ENCODE results near the gene COG5. TPM values are rescaled to one million over a fixed set of nuclear protein-coding genes. Genes with fewer than 3 reads are reported as not detected.

The COG5 gene
- total RNA-seq, 1 experiment from 2014 or later, result 43.9 TPM

- Histone ChIP-seq H3K4me3 (ENCODE audit: low read depth, low read length) (no peak overlapping the region), H3K9me3 (no peaks in the 10 kb centered on the region), H3K36me3 (ENCODE audit: control insufficient read depth, insufficient read depth, low read length) (no peaks in the 10 kb centered on the region), H3K27me3 (replicated peaks; ENCODE audit: control insufficient read depth, insufficient read depth, low read length) (no peaks in the 10 kb centered on the region), H3K4me1 (no peaks in the 10 kb centered on the region)
- DNase-seq, result no peak
- H3K9me3 Mint-ChIP-seq (ENCODE audit: unreplicated experiment), result no peaks in the 10 kb centered on the region
- no peaks in the 10 kb centered on the region for H3K36me3 Mint-ChIP-seq (ENCODE audit: insufficient read depth, unreplicated experiment)
- CTCF ChIA-PET, result no interaction called here
- no peak overlapping the region for H3K4me3 Mint-ChIP-seq (ENCODE audit: unreplicated experiment)
- no peak overlapping the region for H3K27ac Mint-ChIP-seq (ENCODE audit: unreplicated experiment)
- no peaks in the 10 kb centered on the region for H3K27me3 Mint-ChIP-seq (ENCODE audit: insufficient read depth, unreplicated experiment)
- no TSS peak for BruUV-seq (replicated peaks)
- intact Hi-C loops (cut with micrococcal nuclease; ENCODE audit: unreplicated experiment), result no loop called here
- H3K4me1 Mint-ChIP-seq (ENCODE audit: low read depth, unreplicated experiment), result no peaks in the 10 kb centered on the region
- TF ChIP-seq CTCF (IDR thresholded peaks at IDR 0.05; ENCODE audit: insufficient read depth in 1 of 2, low read depth in 1 of 2, low read length in 1 of 2, severe bottlenecking in 1 of 2, unreplicated experiment in 1 of 2), result no peak
- POLR2A ChIA-PET, result no interaction called here
These were observed 330.5 kb downstream of the COG5 start for GRCh38 chr7:107233174-107233573.

- no peak for TF ChIP-seq CTCF (IDR thresholded peaks at IDR 0.05; ENCODE audit: insufficient read depth in 1 of 2, low read depth in 1 of 2, low read length in 1 of 2, severe bottlenecking in 1 of 2, unreplicated experiment in 1 of 2)
- no peaks in the 10 kb centered on the region for H3K27me3 ChIP-seq (replicated peaks; ENCODE audit: control insufficient read depth, insufficient read depth, low read length)
- H3K4me1 Mint-ChIP-seq (ENCODE audit: low read depth, unreplicated experiment), result no peaks in the 10 kb centered on the region
- no peaks in the 10 kb centered on the region for H3K9me3 Mint-ChIP-seq (ENCODE audit: unreplicated experiment)
- intact Hi-C loops (cut with micrococcal nuclease; ENCODE audit: unreplicated experiment), result no loop called here
- ChIA-PET CTCF (no interaction called here), POLR2A (no interaction called here)
- H3K27me3 Mint-ChIP-seq (ENCODE audit: insufficient read depth, unreplicated experiment), result no peaks in the 10 kb centered on the region
- no peaks in the 10 kb centered on the region for H3K36me3 Mint-ChIP-seq (ENCODE audit: insufficient read depth, unreplicated experiment)
- no peak overlapping the region for H3K27ac Mint-ChIP-seq (ENCODE audit: unreplicated experiment)
- no peak overlapping the region for H3K4me3 ChIP-seq (ENCODE audit: low read depth, low read length)
- no peaks in the 10 kb centered on the region for H3K36me3 ChIP-seq (ENCODE audit: control insufficient read depth, insufficient read depth, low read length)
- no peaks in the 10 kb centered on the region for H3K4me1 ChIP-seq
- BruUV-seq (replicated peaks), result no TSS peak
- H3K4me3 Mint-ChIP-seq (ENCODE audit: unreplicated experiment), result no peak overlapping the region
- no peaks in the 10 kb centered on the region for H3K9me3 ChIP-seq
- DNase-seq, result no peak
These were observed 331.1 kb downstream of the COG5 start for GRCh38 chr7:107232568-107233090.

DNA sequence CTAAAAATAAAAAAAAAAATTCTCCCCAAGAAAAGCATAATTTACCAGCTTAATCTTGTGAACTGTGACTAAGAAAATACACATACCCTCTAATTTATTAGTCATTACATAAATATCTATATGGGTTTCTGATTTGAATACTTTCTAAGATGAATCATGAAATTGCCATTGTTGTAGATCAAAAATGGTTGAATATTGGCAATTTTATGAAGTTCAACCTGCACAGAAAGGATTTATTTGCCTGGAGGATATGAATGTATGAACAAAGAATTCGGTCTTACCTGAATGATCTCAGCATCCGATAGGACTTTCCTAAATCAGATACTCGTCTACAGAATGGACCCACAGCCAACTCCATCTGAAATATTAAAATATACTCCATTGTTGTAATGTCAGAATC lies 333.4 kb downstream of the COG5 start:
- H3K4me3 Mint-ChIP-seq (ENCODE audit: unreplicated experiment), result no peak overlapping the region
- Histone ChIP-seq H3K36me3 (ENCODE audit: control insufficient read depth, insufficient read depth, low read length) (no peaks in the 10 kb centered on the region), H3K27me3 (replicated peaks; ENCODE audit: control insufficient read depth, insufficient read depth, low read length) (no peaks in the 10 kb centered on the region), H3K4me3 (ENCODE audit: low read depth, low read length) (no peak overlapping the region), H3K4me1 (no peaks in the 10 kb centered on the region), H3K9me3 (no peaks in the 10 kb centered on the region)
- no peak overlapping the region for H3K27ac Mint-ChIP-seq (ENCODE audit: unreplicated experiment)
- H3K36me3 Mint-ChIP-seq (ENCODE audit: insufficient read depth, unreplicated experiment), result no peaks in the 10 kb centered on the region
- TF ChIP-seq CTCF (IDR thresholded peaks at IDR 0.05; ENCODE audit: insufficient read depth in 1 of 2, low read depth in 1 of 2, low read length in 1 of 2, severe bottlenecking in 1 of 2, unreplicated experiment in 1 of 2), result no peak
- intact Hi-C loops (cut with micrococcal nuclease; ENCODE audit: unreplicated experiment), result no loop called here
- ChIA-PET CTCF (no interaction called here), POLR2A (no interaction called here)
- BruUV-seq (replicated peaks), result no TSS peak
- no peaks in the 10 kb centered on the region for H3K9me3 Mint-ChIP-seq (ENCODE audit: unreplicated experiment)
- no peaks in the 10 kb centered on the region for H3K27me3 Mint-ChIP-seq (ENCODE audit: insufficient read depth, unreplicated experiment)
- H3K4me1 Mint-ChIP-seq (ENCODE audit: low read depth, unreplicated experiment), result no peaks in the 10 kb centered on the region
- DNase-seq, result no peak

Data from Caco-2 (cell line).